Adipocyte (in vitro differentiated cells): ENCODE results near the gene LNX1.

Source experiments
- DNase-seq: peaks from one replicate; pipeline ENCODE4 v3.0.0-alpha.2; 2015; ENCODE audit warnings: low read depth
- H3K27me3 ChIP-seq: replicated peaks from 2 replicates; pipeline ENCODE4 v1.7.0; 2013; ENCODE audit warnings: mild to moderate bottlenecking, low read length, moderate library complexity; ENCODE audit not compliant: control insufficient read depth, insufficient read depth
- H3K36me3 ChIP-seq: 2 replicates; pipeline ENCODE4 v1.7.0; 2013; ENCODE audit warnings: low read length, mild to moderate bottlenecking, moderate library complexity; ENCODE audit not compliant: control insufficient read depth, insufficient read depth, severe bottlenecking
- H3K4me1 ChIP-seq: 2 replicates; pipeline ENCODE4 v1.7.0; 2013; ENCODE audit warnings: mild to moderate bottlenecking, low read length, moderate library complexity; ENCODE audit not compliant: control insufficient read depth, insufficient read depth
- H3K4me3 ChIP-seq: 2 replicates; pipeline ENCODE4 v1.7.0; 2013; ENCODE audit warnings: mild to moderate bottlenecking, low read length, moderate library complexity
- H3K9ac ChIP-seq: 2 replicates; pipeline ENCODE4 v1.7.0; 2013; ENCODE audit warnings: mild to moderate bottlenecking, low read length, moderate library complexity
- H3K9me3 ChIP-seq: 2 replicates; pipeline ENCODE4 v1.7.0; 2013; ENCODE audit warnings: mild to moderate bottlenecking, low read length, moderate library complexity; ENCODE audit not compliant: control insufficient read depth

LNX1 gene

GRCh38 chr4:53511014-53511413, 80.3 kb downstream of the LNX1 start:
- no peaks in the 10 kb centered on the region for H3K9me3 ChIP-seq
- no peak overlapping the region for H3K4me3 ChIP-seq
- no peak for DNase-seq
- no peaks in the 10 kb centered on the region for H3K27me3 ChIP-seq
- H3K36me3 ChIP-seq, result no peaks in the 10 kb centered on the region
- H3K9ac ChIP-seq, result peak overlapping the region; percentile 43
- H3K4me1 ChIP-seq, result peaks cover 48% of the 10 kb centered on the region

- peak; percentile 36 for DNase-seq
- Histone ChIP-seq H3K4me1 (peaks cover 48% of the 10 kb centered on the region), H3K9ac (peak overlapping the region; percentile 43), H3K27me3 (no peaks in the 10 kb centered on the region), H3K36me3 (no peaks in the 10 kb centered on the region), H3K4me3 (no peak overlapping the region), H3K9me3 (no peaks in the 10 kb centered on the region)
Observed at GRCh38 chr4:53510321-53510720, 81.0 kb downstream of the LNX1 start.

GRCh38 chr4:53508446-53508845, 82.8 kb downstream of the LNX1 start:
- Histone ChIP-seq H3K36me3 (no peaks in the 10 kb centered on the region), H3K4me3 (peak overlapping the region; percentile 66), H3K9me3 (no peaks in the 10 kb centered on the region), H3K9ac (peak overlapping the region; percentile 85), H3K4me1 (peaks cover 48% of the 10 kb centered on the region), H3K27me3 (no peaks in the 10 kb centered on the region)
- peak; percentile 63 for DNase-seq

- peaks cover 48% of the 10 kb centered on the region for H3K4me1 ChIP-seq
- DNase-seq, result no peak
- H3K27me3 ChIP-seq, result no peaks in the 10 kb centered on the region
- no peaks in the 10 kb centered on the region for H3K9me3 ChIP-seq
- H3K4me3 ChIP-seq, result peak overlapping the region; percentile 66
- peak overlapping the region; percentile 85 for H3K9ac ChIP-seq
- no peaks in the 10 kb centered on the region for H3K36me3 ChIP-seq
Observed at GRCh38 chr4:53507671-53508286, 83.5 kb downstream of the LNX1 start.

- H3K4me3 ChIP-seq, result peak overlapping the region; percentile 58
- no peaks in the 10 kb centered on the region for H3K9me3 ChIP-seq
- H3K27me3 ChIP-seq, result no peaks in the 10 kb centered on the region
- H3K4me1 ChIP-seq, result peaks cover 48% of the 10 kb centered on the region
- no peaks in the 10 kb centered on the region for H3K36me3 ChIP-seq
- peak overlapping the region; percentile 85 for H3K9ac ChIP-seq
- no peak for DNase-seq
Observed at GRCh38 chr4:53507058-53507457, 84.2 kb downstream of the LNX1 start.

- Histone ChIP-seq H3K9me3 (no peaks in the 10 kb centered on the region), H3K4me3 (no peak overlapping the region), H3K36me3 (no peaks in the 10 kb centered on the region), H3K27me3 (no peaks in the 10 kb centered on the region), H3K9ac (no peak overlapping the region), H3K4me1 (peaks cover 38% of the 10 kb centered on the region)
- DNase-seq, result no peak
Observed at GRCh38 chr4:53505947-53506346, 85.3 kb downstream of the LNX1 start.

GRCh38 chr4:53502094-53502493, 89.2 kb downstream of the LNX1 start:
- H3K36me3 ChIP-seq, result no peaks in the 10 kb centered on the region
- H3K9me3 ChIP-seq, result no peaks in the 10 kb centered on the region
- H3K27me3 ChIP-seq, result no peaks in the 10 kb centered on the region
- peaks cover 24% of the 10 kb centered on the region for H3K4me1 ChIP-seq
- H3K4me3 ChIP-seq, result no peak overlapping the region
- no peak overlapping the region for H3K9ac ChIP-seq
- no peak for DNase-seq

GRCh38 chr4:53501561-53501960, 89.7 kb downstream of the LNX1 start:
- H3K9ac ChIP-seq, result no peak overlapping the region
- H3K4me1 ChIP-seq, result peaks cover 26% of the 10 kb centered on the region
- no peaks in the 10 kb centered on the region for H3K27me3 ChIP-seq
- DNase-seq, result no peak
- no peaks in the 10 kb centered on the region for H3K9me3 ChIP-seq
- H3K4me3 ChIP-seq, result no peak overlapping the region
- H3K36me3 ChIP-seq, result no peaks in the 10 kb centered on the region

GRCh38 chr4:53500546-53500945, 90.7 kb downstream of the LNX1 start:
- H3K9ac ChIP-seq, result no peak overlapping the region
- no peak overlapping the region for H3K4me3 ChIP-seq
- no peak for DNase-seq
- no peaks in the 10 kb centered on the region for H3K27me3 ChIP-seq
- no peaks in the 10 kb centered on the region for H3K36me3 ChIP-seq
- H3K9me3 ChIP-seq, result no peaks in the 10 kb centered on the region
- H3K4me1 ChIP-seq, result peaks cover 27% of the 10 kb centered on the region

- Histone ChIP-seq H3K4me3 (no peak overlapping the region), H3K9ac (no peak overlapping the region), H3K27me3 (no peaks in the 10 kb centered on the region), H3K36me3 (peaks cover 2% of the 10 kb centered on the region), H3K9me3 (no peaks in the 10 kb centered on the region), H3K4me1 (peaks cover 27% of the 10 kb centered on the region)
- DNase-seq, result no peak
Observed at GRCh38 chr4:53499791-53500190, 91.5 kb downstream of the LNX1 start.

- H3K36me3 ChIP-seq, result peaks cover 2% of the 10 kb centered on the region
- no peak for DNase-seq
- no peaks in the 10 kb centered on the region for H3K9me3 ChIP-seq
- H3K27me3 ChIP-seq, result no peaks in the 10 kb centered on the region
- peak overlapping the region; percentile 81 for H3K9ac ChIP-seq
- peaks cover 27% of the 10 kb centered on the region for H3K4me1 ChIP-seq
- no peak overlapping the region for H3K4me3 ChIP-seq
Observed at GRCh38 chr4:53498706-53499105, 92.6 kb downstream of the LNX1 start.
